ENCODE results near the gene STEAP3.

Gene STEAP3

DNA sequence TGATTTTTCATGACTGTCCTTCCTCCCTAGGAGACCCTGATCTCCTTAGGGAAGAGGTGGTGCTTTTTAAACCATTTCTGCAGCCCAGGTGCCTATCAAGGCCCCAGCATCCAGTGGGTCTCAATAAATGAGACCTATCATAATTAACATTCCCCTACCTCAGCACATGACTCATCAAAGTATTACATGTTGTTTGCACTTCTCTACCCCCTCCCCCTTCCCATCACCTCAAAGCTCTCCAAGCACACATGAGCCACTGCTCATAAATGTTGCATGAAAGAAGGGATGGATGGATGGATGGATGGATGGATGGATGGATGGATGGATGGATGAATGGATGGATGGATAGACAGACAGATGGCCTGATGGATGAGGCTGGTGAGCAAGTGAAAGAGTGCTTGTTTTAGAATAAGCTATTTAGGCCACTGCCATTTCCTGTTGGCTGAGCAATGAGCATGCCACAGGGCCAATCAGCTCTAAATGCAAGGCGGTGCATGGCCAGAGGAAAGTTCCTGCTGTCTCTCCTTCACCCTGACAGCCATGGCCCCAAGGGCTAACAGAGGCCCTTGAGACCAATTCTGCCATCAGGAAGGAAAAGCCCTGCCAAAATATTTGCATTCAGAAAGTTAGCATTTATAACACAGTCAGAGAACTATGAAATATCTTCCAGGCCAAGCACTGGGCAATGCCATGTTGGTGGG lies 20.9 kb upstream of the STEAP3 start:
- TF ChIP-seq, protein P1, sequence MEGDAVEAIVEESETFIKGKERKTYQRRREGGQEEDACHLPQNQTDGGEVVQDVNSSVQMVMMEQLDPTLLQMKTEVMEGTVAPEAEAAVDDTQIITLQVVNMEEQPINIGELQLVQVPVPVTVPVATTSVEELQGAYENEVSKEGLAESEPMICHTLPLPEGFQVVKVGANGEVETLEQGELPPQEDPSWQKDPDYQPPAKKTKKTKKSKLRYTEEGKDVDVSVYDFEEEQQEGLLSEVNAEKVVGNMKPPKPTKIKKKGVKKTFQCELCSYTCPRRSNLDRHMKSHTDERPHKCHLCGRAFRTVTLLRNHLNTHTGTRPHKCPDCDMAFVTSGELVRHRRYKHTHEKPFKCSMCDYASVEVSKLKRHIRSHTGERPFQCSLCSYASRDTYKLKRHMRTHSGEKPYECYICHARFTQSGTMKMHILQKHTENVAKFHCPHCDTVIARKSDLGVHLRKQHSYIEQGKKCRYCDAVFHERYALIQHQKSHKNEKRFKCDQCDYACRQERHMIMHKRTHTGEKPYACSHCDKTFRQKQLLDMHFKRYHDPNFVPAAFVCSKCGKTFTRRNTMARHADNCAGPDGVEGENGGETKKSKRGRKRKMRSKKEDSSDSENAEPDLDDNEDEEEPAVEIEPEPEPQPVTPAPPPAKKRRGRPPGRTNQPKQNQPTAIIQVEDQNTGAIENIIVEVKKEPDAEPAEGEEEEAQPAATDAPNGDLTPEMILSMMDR (IDR thresholded peaks at IDR 0.05; ENCODE audit: low read depth, low read length), result no peak
- DNase-seq, result no peak
- Histone ChIP-seq H3K4me3 (ENCODE audit: low read depth, low read length) (no peak overlapping the region), H3K9me3 (no peaks in the 10 kb centered on the region), H3K27me3 (no peaks in the 10 kb centered on the region), H3K36me3 (no peaks in the 10 kb centered on the region), H3K4me1 (no peaks in the 10 kb centered on the region)

DNA sequence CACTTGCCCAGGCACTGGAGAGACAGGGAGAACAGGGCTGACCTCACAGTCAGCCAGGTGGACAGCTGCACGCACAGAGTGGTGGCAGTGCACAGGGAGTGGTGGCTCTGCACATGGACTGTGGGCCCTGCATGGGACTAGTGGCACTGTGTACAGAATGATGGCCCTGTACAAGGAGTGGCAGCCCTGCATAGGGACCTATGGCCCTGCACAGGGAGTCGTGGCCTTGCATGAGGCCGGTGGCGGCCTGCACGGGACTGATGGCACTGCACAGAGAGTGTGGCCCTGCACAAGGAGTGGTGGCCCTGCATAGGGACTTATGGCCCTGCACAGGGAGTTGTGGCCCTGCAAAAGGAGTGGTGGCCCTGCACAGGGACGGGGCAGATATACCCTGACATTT lies 19.1 kb upstream of the STEAP3 start:
- no peak for DNase-seq
- H3K27me3 ChIP-seq, result no peaks in the 10 kb centered on the region
- no peaks in the 10 kb centered on the region for H3K9me3 ChIP-seq
- no peaks in the 10 kb centered on the region for H3K36me3 ChIP-seq
- H3K4me3 ChIP-seq (ENCODE audit: low read depth, low read length), result no peak overlapping the region
- TF ChIP-seq, protein P1 (IDR thresholded peaks at IDR 0.05; ENCODE audit: low read depth, low read length), result no peak
- no peaks in the 10 kb centered on the region for H3K4me1 ChIP-seq

DNA sequence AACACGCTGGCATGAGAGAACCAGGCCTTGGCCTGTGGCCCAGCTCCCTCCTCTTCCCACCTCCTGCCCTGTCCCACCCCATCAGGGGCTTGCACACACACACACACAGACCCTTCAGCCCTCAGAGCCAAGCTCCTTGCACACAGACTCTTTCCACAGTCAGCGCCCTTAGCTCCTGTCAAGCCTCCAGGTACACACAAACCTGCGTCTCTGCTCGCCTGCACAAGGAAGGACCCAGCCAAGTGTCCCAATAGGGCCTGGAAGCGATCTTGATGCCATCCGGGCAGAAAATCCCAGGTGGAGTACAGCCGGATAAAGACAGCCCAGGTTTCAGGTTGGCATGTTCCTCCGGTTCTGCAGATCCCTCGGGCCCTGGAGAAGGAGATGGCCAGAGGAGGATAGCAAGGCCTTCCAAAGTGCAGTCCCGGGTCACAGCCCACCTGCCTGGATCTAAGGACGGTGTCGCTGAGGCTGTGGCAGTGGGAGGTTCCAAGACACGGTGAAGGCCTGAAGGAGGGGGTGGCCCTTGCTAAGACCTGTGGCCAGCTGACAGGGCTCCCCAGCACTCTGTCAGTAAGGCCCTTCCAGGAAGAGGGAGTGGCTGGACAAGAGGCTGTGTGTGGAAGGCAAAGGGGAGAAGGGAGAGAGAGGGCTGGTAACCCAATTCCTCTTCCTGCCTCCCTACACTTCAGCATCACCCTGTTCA lies 18.5 kb upstream of the STEAP3 start:
- TF ChIP-seq, protein P1 (IDR thresholded peaks at IDR 0.05; ENCODE audit: low read depth, low read length), result no peak
- Histone ChIP-seq H3K36me3 (no peaks in the 10 kb centered on the region), H3K27me3 (no peaks in the 10 kb centered on the region), H3K4me1 (no peaks in the 10 kb centered on the region), H3K4me3 (ENCODE audit: low read depth, low read length) (no peak overlapping the region), H3K9me3 (no peaks in the 10 kb centered on the region)
- no peak for DNase-seq

DNA sequence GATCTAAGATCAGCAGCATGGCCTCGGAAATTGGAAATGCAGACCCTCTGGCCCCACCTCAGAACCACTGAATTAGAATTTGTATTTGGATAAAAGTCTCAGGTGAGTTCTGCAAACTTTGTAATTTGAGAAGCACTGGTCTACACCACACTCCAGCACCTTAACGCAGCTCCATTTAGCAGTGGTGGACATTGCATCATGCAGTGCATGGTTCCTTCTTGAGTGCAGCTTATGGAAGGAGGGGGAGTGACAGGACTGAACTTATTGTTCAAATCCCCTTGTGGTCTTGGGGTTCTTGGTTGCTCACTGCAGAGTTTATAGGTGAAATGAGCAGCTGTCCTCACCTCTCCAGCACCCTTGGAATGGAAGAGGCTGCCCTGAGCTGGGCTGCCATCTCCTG lies 17.4 kb upstream of the STEAP3 start:
- Histone ChIP-seq H3K36me3 (no peaks in the 10 kb centered on the region), H3K27me3 (no peaks in the 10 kb centered on the region), H3K4me3 (ENCODE audit: low read depth, low read length) (no peak overlapping the region), H3K9me3 (no peaks in the 10 kb centered on the region), H3K4me1 (no peaks in the 10 kb centered on the region)
- no peak for DNase-seq
- TF ChIP-seq, protein P1 (IDR thresholded peaks at IDR 0.05; ENCODE audit: low read depth, low read length), result no peak

GRCh38 chr2:119207447-119207846 lies 16.2 kb upstream of the STEAP3 start:
- H3K36me3 ChIP-seq, result no peaks in the 10 kb centered on the region
- TF ChIP-seq, protein P1 (IDR thresholded peaks at IDR 0.05; ENCODE audit: low read depth, low read length), result no peak
- no peaks in the 10 kb centered on the region for H3K9me3 ChIP-seq
- no peak for DNase-seq
- H3K4me1 ChIP-seq, result no peaks in the 10 kb centered on the region
- no peaks in the 10 kb centered on the region for H3K27me3 ChIP-seq
- no peak overlapping the region for H3K4me3 ChIP-seq (ENCODE audit: low read depth, low read length)

DNA sequence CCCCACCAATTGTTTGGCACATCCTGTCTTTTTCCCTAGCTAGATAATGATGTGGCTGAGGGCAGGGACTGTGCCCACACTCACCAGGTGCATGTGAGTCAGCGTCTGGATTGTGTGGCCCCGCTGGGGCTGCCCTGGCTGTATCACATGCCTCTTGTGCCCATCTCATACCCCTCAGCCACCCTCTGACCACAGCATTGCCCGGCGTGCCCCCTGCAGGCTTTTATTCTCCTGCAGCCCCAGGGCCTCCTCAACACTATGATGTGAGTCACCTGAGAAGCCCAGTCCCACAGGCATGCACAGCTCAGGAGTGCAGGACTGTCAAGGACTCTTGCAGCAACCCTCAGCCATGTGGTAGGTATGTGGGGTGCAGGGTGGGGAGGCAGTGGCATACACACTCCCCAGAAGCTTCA lies 14.8 kb upstream of the STEAP3 start:
- DNase-seq, result no peak
- TF ChIP-seq, protein P1 (IDR thresholded peaks at IDR 0.05; ENCODE audit: low read depth, low read length), result no peak

More for the DNA sequence above, 14.8 kb upstream of the STEAP3 start:
- H3K4me1 ChIP-seq, result no peaks in the 10 kb centered on the region
- no peak overlapping the region for H3K4me3 ChIP-seq (ENCODE audit: low read depth, low read length)
- H3K27me3 ChIP-seq, result no peaks in the 10 kb centered on the region
- no peaks in the 10 kb centered on the region for H3K9me3 ChIP-seq
- no peaks in the 10 kb centered on the region for H3K36me3 ChIP-seq
